Smooth muscle cell (in vitro differentiated cells): ENCODE results near the gene TUBD1. TPM values are rescaled to one million over a fixed set of nuclear protein-coding genes. Genes with fewer than 3 reads are reported as not detected.
A peak's percentile ranks its signal among the peaks of the same experiment; 100 is the strongest.

ENCODE experiments used
- DNase-seq: peaks from one replicate; lab custom pipeline; 2025; ENCODE audit not compliant: unreplicated experiment; lab: John Stamatoyannopoulos, UW
- H2AFZ ChIP-seq: fragments of 200-600 bp; sonication (generic); 2 replicates; pipeline ENCODE4 v1.6.0; 2016; ENCODE audit warnings: antibody characterized with exemption, low read depth, mild to moderate bottlenecking
- H3F3A ChIP-seq: fragments of 200-600 bp; sonication (generic); 2 replicates; pipeline ENCODE4 v1.6.0; 2017; ENCODE audit warnings: antibody characterized with exemption, low read depth
- H3K27ac ChIP-seq: fragments of 200-600 bp; sonication (generic); 2 replicates; pipeline ENCODE4 v1.5.1; 2016; ENCODE audit warnings: low read depth, mild to moderate bottlenecking
- H3K27me3 ChIP-seq: fragments of 200-600 bp; sonication (generic); 2 replicates; pipeline ENCODE4 v1.6.1; 2016; ENCODE audit warnings: low read depth, mild to moderate bottlenecking
- H3K36me3 ChIP-seq: fragments of 200-600 bp; sonication (generic); 2 replicates; pipeline ENCODE4 v1.5.1; 2016; ENCODE audit warnings: low read depth
- H3K4me1 ChIP-seq: fragments of 200-600 bp; sonication (generic); 2 replicates; pipeline ENCODE4 v1.5.1; 2016; ENCODE audit warnings: low read depth
- H3K4me2 ChIP-seq: fragments of 200-600 bp; sonication (generic); 2 replicates; pipeline ENCODE4 v1.6.0; 2016; ENCODE audit warnings: mild to moderate bottlenecking
- H3K4me3 ChIP-seq: fragments of 200-600 bp; sonication (generic); 2 replicates; pipeline ENCODE4 v1.5.1; 2016; ENCODE audit warnings: mild to moderate bottlenecking
- H3K79me2 ChIP-seq: fragments of 200-600 bp; sonication (generic); 2 replicates; pipeline ENCODE4 v1.6.0; 2016; ENCODE audit warnings: low read depth, mild to moderate bottlenecking
- H3K9ac ChIP-seq: fragments of 200-600 bp; sonication (generic); 2 replicates; pipeline ENCODE4 v1.6.0; 2016; ENCODE audit warnings: low read depth
- H3K9me3 ChIP-seq: fragments of 200-600 bp; sonication (generic); replicated peaks from 2 replicates; pipeline ENCODE4 v1.5.1; 2016; ENCODE audit warnings: low read depth
- H4K20me1 ChIP-seq: fragments of 200-600 bp; sonication (generic); 2 replicates; pipeline ENCODE4 v1.6.0; 2016; ENCODE audit warnings: low read depth
- CTCF ChIP-seq: fragments of 200-600 bp; sonication (generic); IDR thresholded peaks from 2 replicates; pipeline ENCODE4 v1.5.1; 2017; ENCODE audit warnings: borderline replicate concordance, mild to moderate bottlenecking, antibody characterized with exemption; ENCODE audit not compliant: insufficient read depth, poor library complexity, severe bottlenecking
- WGBS: methylation state at CpG from one replicate; pipeline ENCODE4 v1.1.7; 2016; ENCODE audit warnings: low lambda C conversion rate; 5-methylcytosine and 5-hydroxymethylcytosine counted together
- polyA plus RNA-seq: library from polyadenylated mRNA; unstranded; fragments of >200 nt; fragmentation: Nextera tagmentation; extraction: Ambion mirVana; gene quantifications from 2 replicates; pipeline ENCODE4 v1.2.1, GENCODE V29; 2016
- total RNA-seq: library from RNA; depleted of rRNA; stranded (reverse); fragments of >200 nt; gene quantifications from 2 replicates; pipeline ENCODE4 v1.2.3, GENCODE V29; 2014

The TUBD1 gene
- total and polyA plus RNA-seq, 2 experiments from 2014 or later = 10.3 to 21.8 TPM

- Histone ChIP-seq H3K36me3 (no peaks in the 10 kb centered on the region), H3F3A (no peaks in the 10 kb centered on the region), H3K4me2 (no peak overlapping the region), H3K9ac (no peak overlapping the region), H4K20me1 (no peaks in the 10 kb centered on the region), H2AFZ (no peak overlapping the region), H3K4me1 (no peaks in the 10 kb centered on the region), H3K4me3 (no peak overlapping the region), H3K27me3 (no peaks in the 10 kb centered on the region), H3K79me2 (no peaks in the 10 kb centered on the region), H3K9me3 (no peaks in the 10 kb centered on the region), H3K27ac (no peak overlapping the region)
- 91% methylated on average over 8 of the region's 8 CpGs for WGBS
- DNase-seq = no peak
- no peak for TF ChIP-seq CTCF
Measured at GRCh38 chr17:59870482-59870881, 22.3 kb downstream of the TUBD1 start.

DNA sequence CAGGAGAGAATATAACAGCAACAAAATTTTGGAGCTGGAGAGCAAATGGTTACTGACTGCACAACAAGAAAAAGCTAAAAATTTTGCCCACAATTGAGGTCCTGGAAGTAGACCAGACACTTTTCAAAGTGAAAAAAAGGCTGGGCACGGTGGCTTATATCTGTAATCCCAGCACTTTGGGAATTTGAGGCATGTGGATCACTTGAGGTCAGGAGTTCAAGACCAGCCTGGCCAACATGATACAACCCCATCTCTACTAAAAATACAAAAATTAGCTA, 22.9 kb downstream of the TUBD1 start:
- H3K27ac ChIP-seq = no peak overlapping the region
- H3K4me3 ChIP-seq = no peak overlapping the region
- no peak overlapping the region for H3K4me2 ChIP-seq
- 58% methylated on average over 1 of the region's 1 CpG for WGBS
- DNase-seq = no peak
- H3K27me3 ChIP-seq = no peaks in the 10 kb centered on the region
- no peak overlapping the region for H3K9ac ChIP-seq
- TF ChIP-seq CTCF = no peak
- H3K4me1 ChIP-seq = no peaks in the 10 kb centered on the region
- no peaks in the 10 kb centered on the region for H3K9me3 ChIP-seq
- no peaks in the 10 kb centered on the region for H3F3A ChIP-seq
- no peak overlapping the region for H2AFZ ChIP-seq
- H3K36me3 ChIP-seq = no peaks in the 10 kb centered on the region
- H4K20me1 ChIP-seq = no peaks in the 10 kb centered on the region
- H3K79me2 ChIP-seq = no peaks in the 10 kb centered on the region

GRCh38 chr17:59863616-59864015, 29.1 kb downstream of the TUBD1 start:
- H3K9me3 ChIP-seq = no peaks in the 10 kb centered on the region
- DNase-seq = no peak
- no peaks in the 10 kb centered on the region for H3F3A ChIP-seq
- no peak overlapping the region for H2AFZ ChIP-seq
- 12% methylated on average over 3 of the region's 3 CpGs for WGBS
- H3K27ac ChIP-seq = peak overlapping the region; percentile 4
- no peaks in the 10 kb centered on the region for H3K79me2 ChIP-seq
- H3K4me1 ChIP-seq = no peaks in the 10 kb centered on the region
- H3K4me3 ChIP-seq = no peak overlapping the region
- H3K27me3 ChIP-seq = no peaks in the 10 kb centered on the region
- H4K20me1 ChIP-seq = no peaks in the 10 kb centered on the region
- TF ChIP-seq CTCF = no peak
- H3K4me2 ChIP-seq = no peak overlapping the region
- no peaks in the 10 kb centered on the region for H3K36me3 ChIP-seq
- H3K9ac ChIP-seq = no peak overlapping the region

DNA sequence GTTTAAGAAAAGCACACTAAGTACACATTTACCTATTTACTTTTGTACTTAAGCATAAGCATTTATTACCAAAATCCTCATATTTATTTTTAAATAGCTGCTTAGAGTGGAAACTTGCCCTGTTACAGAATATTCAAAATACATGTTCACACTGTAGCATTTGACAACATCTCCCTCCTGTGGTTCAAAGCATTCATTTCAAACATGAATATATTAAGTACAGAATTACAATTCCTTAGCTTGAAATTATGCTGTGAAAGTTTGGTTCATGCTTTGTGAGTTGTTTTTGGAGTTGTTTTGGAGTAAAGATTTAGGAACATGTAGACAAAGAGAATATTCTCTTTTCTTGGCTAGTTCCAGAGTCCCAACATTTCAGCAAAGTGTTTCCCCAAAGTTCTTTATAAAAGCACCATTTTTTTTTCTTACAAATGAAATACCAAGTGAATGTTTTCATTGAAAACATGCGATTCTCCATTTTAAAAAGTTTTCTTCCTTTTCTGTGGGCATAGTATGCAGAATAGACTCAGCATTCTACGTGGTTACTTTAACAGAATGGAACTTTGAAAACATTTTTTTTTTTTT, 33.2 kb downstream of the TUBD1 start:
- H4K20me1 ChIP-seq = no peaks in the 10 kb centered on the region
- peaks cover 5% of the 10 kb centered on the region for H3F3A ChIP-seq
- 93% methylated on average over 2 of the region's 2 CpGs for WGBS
- no peak overlapping the region for H3K9ac ChIP-seq
- peak; percentile 63 for TF ChIP-seq CTCF
- H3K79me2 ChIP-seq = no peaks in the 10 kb centered on the region
- no peak overlapping the region for H2AFZ ChIP-seq
- no peaks in the 10 kb centered on the region for H3K9me3 ChIP-seq
- peaks cover 5% of the 10 kb centered on the region for H3K4me1 ChIP-seq
- H3K27ac ChIP-seq = no peak overlapping the region
- H3K36me3 ChIP-seq = no peaks in the 10 kb centered on the region
- H3K4me2 ChIP-seq = no peak overlapping the region
- DNase-seq = no peak
- H3K27me3 ChIP-seq = no peaks in the 10 kb centered on the region
- no peak overlapping the region for H3K4me3 ChIP-seq
